ENCODE data around the gene CLEC1A.

The CLEC1A gene

GRCh38 chr12:10086387-10086786 is 12.4 kb downstream of the CLEC1A start:
- H3K27me3 Mint-ChIP-seq, result no peaks in the 10 kb centered on the region
- H3K4me3 Mint-ChIP-seq, result no peak overlapping the region
- ATAC-seq (no peak), DNase-seq (no peak)
- H3K9me3 Mint-ChIP-seq, result peaks cover 18% of the 10 kb centered on the region
- H3K27ac Mint-ChIP-seq, result no peak overlapping the region
- H3K36me3 Mint-ChIP-seq (ENCODE audit: low read depth), result peaks cover 6% of the 10 kb centered on the region
- peaks cover 3% of the 10 kb centered on the region for H3K4me1 Mint-ChIP-seq

- H3K27ac Mint-ChIP-seq, result no peak overlapping the region
- no peaks in the 10 kb centered on the region for H3K4me1 Mint-ChIP-seq
- no peak for DNase-seq
These were observed 14.1 kb downstream of the CLEC1A start for GRCh38 chr12:10084733-10085132.

GRCh38 chr12:10082117-10082874 is 16.5 kb downstream of the CLEC1A start:
- Mint-ChIP-seq H3K27me3 (peaks cover 6% of the 10 kb centered on the region), H3K36me3 (ENCODE audit: low read depth) (peaks cover 4% of the 10 kb centered on the region), H3K4me3 (no peak overlapping the region), H3K27ac (no peak overlapping the region), H3K9me3 (peaks cover 18% of the 10 kb centered on the region), H3K4me1 (no peaks in the 10 kb centered on the region)
- ATAC-seq (no peak), DNase-seq (no peak)

More at GRCh38 chr12:10084733-10085132, 14.1 kb downstream of the CLEC1A start:
- H3K36me3 Mint-ChIP-seq (ENCODE audit: low read depth), result peaks cover 4% of the 10 kb centered on the region
- peaks cover 18% of the 10 kb centered on the region for H3K9me3 Mint-ChIP-seq
- ATAC-seq, result no peak
- no peak overlapping the region for H3K4me3 Mint-ChIP-seq
- H3K27me3 Mint-ChIP-seq, result no peaks in the 10 kb centered on the region

GRCh38 chr12:10075451-10075850 is 23.3 kb downstream of the CLEC1A start:
- no peak overlapping the region for H3K27ac Mint-ChIP-seq
- peaks cover 8% of the 10 kb centered on the region for H3K27me3 Mint-ChIP-seq
- ATAC-seq (no peak), DNase-seq (no peak)
- no peaks in the 10 kb centered on the region for H3K4me1 Mint-ChIP-seq
- no peak overlapping the region for H3K4me3 Mint-ChIP-seq
- no peaks in the 10 kb centered on the region for H3K9me3 Mint-ChIP-seq
- H3K36me3 Mint-ChIP-seq (ENCODE audit: low read depth), result no peaks in the 10 kb centered on the region

- peaks cover 8% of the 10 kb centered on the region for H3K27me3 Mint-ChIP-seq
- H3K36me3 Mint-ChIP-seq (ENCODE audit: low read depth), result no peaks in the 10 kb centered on the region
- H3K9me3 Mint-ChIP-seq, result no peaks in the 10 kb centered on the region
These were observed 25.5 kb downstream of the CLEC1A start for GRCh38 chr12:10073261-10073660.

GRCh38 chr12:10072131-10072530 is 26.7 kb downstream of the CLEC1A start:
- no peaks in the 10 kb centered on the region for H3K9me3 Mint-ChIP-seq
- no peak overlapping the region for H3K27ac Mint-ChIP-seq
- H3K36me3 Mint-ChIP-seq (ENCODE audit: low read depth), result no peaks in the 10 kb centered on the region
- H3K27me3 Mint-ChIP-seq, result peaks cover 6% of the 10 kb centered on the region
- no peaks in the 10 kb centered on the region for H3K4me1 Mint-ChIP-seq
- no peak for ATAC-seq
- no peak for DNase-seq
- no peak overlapping the region for H3K4me3 Mint-ChIP-seq

More at GRCh38 chr12:10073261-10073660, 25.5 kb downstream of the CLEC1A start:
- Mint-ChIP-seq H3K27ac (no peak overlapping the region), H3K4me1 (no peaks in the 10 kb centered on the region), H3K4me3 (no peak overlapping the region)
- ATAC-seq (no peak), DNase-seq (no peak)

GRCh38 chr12:10070380-10070779 is 28.4 kb downstream of the CLEC1A start:
- Mint-ChIP-seq H3K27me3 (peaks cover 4% of the 10 kb centered on the region), H3K4me3 (no peak overlapping the region), H3K4me1 (no peaks in the 10 kb centered on the region), H3K27ac (no peak overlapping the region), H3K36me3 (ENCODE audit: low read depth) (no peaks in the 10 kb centered on the region), H3K9me3 (no peaks in the 10 kb centered on the region)
- ATAC-seq, result no peak
- DNase-seq, result no peak

GRCh38 chr12:10069976-10070375 is 28.8 kb downstream of the CLEC1A start:
- no peaks in the 10 kb centered on the region for H3K36me3 Mint-ChIP-seq (ENCODE audit: low read depth)
- no peaks in the 10 kb centered on the region for H3K4me1 Mint-ChIP-seq
- H3K4me3 Mint-ChIP-seq, result no peak overlapping the region
- ATAC-seq (no peak), DNase-seq (no peak)
- no peaks in the 10 kb centered on the region for H3K9me3 Mint-ChIP-seq
- no peak overlapping the region for H3K27ac Mint-ChIP-seq
- peaks cover 4% of the 10 kb centered on the region for H3K27me3 Mint-ChIP-seq

GRCh38 chr12:10069099-10069498 is 29.7 kb downstream of the CLEC1A start:
- Mint-ChIP-seq H3K27ac (no peak overlapping the region), H3K27me3 (peaks cover 4% of the 10 kb centered on the region)

GRCh38 chr12:10068644-10069043 is 30.1 kb downstream of the CLEC1A start:
- Mint-ChIP-seq H3K4me1 (no peaks in the 10 kb centered on the region), H3K4me3 (no peak overlapping the region), H3K36me3 (ENCODE audit: low read depth) (no peaks in the 10 kb centered on the region), H3K27me3 (peaks cover 4% of the 10 kb centered on the region), H3K27ac (no peak overlapping the region), H3K9me3 (no peaks in the 10 kb centered on the region)
- ATAC-seq, result no peak
- no peak for DNase-seq

More at GRCh38 chr12:10069099-10069498, 29.7 kb downstream of the CLEC1A start:
- H3K4me1 Mint-ChIP-seq, result no peaks in the 10 kb centered on the region
- ATAC-seq (no peak), DNase-seq (no peak)
- H3K36me3 Mint-ChIP-seq (ENCODE audit: low read depth), result no peaks in the 10 kb centered on the region
- H3K4me3 Mint-ChIP-seq, result no peak overlapping the region
- no peaks in the 10 kb centered on the region for H3K9me3 Mint-ChIP-seq

GRCh38 chr12:10067942-10068341 is 30.8 kb downstream of the CLEC1A start:
- no peak overlapping the region for H3K4me3 Mint-ChIP-seq
- DNase-seq (no peak), ATAC-seq (no peak)
- H3K36me3 Mint-ChIP-seq (ENCODE audit: low read depth), result no peaks in the 10 kb centered on the region
- peaks cover 4% of the 10 kb centered on the region for H3K27me3 Mint-ChIP-seq
- no peaks in the 10 kb centered on the region for H3K4me1 Mint-ChIP-seq
- H3K27ac Mint-ChIP-seq, result no peak overlapping the region
- no peaks in the 10 kb centered on the region for H3K9me3 Mint-ChIP-seq

- H3K36me3 Mint-ChIP-seq (ENCODE audit: low read depth), result no peaks in the 10 kb centered on the region
- DNase-seq (no peak), ATAC-seq (no peak)
- peaks cover 4% of the 10 kb centered on the region for H3K27me3 Mint-ChIP-seq
- no peaks in the 10 kb centered on the region for H3K4me1 Mint-ChIP-seq
- no peak overlapping the region for H3K27ac Mint-ChIP-seq
- no peak overlapping the region for H3K4me3 Mint-ChIP-seq
- no peaks in the 10 kb centered on the region for H3K9me3 Mint-ChIP-seq
These were observed 31.5 kb downstream of the CLEC1A start for GRCh38 chr12:10067264-10067663.

GRCh38 chr12:10065241-10065640 is 33.5 kb downstream of the CLEC1A start:
- no peaks in the 10 kb centered on the region for H3K9me3 Mint-ChIP-seq
- DNase-seq, result no peak
- ATAC-seq, result no peak
- no peaks in the 10 kb centered on the region for H3K36me3 Mint-ChIP-seq (ENCODE audit: low read depth)
- H3K27ac Mint-ChIP-seq, result no peak overlapping the region
- no peaks in the 10 kb centered on the region for H3K4me1 Mint-ChIP-seq
- peaks cover 4% of the 10 kb centered on the region for H3K27me3 Mint-ChIP-seq
- H3K4me3 Mint-ChIP-seq, result no peak overlapping the region

- Mint-ChIP-seq H3K27ac (no peak overlapping the region), H3K4me1 (no peaks in the 10 kb centered on the region), H3K9me3 (no peaks in the 10 kb centered on the region), H3K36me3 (ENCODE audit: low read depth) (no peaks in the 10 kb centered on the region), H3K27me3 (peaks cover 7% of the 10 kb centered on the region), H3K4me3 (no peak overlapping the region)
- DNase-seq (no peak), ATAC-seq (no peak)
These were observed 40.4 kb downstream of the CLEC1A start for GRCh38 chr12:10058387-10058786.

GRCh38 chr12:10052193-10052913 is 46.4 kb downstream of the CLEC1A start:
- Mint-ChIP-seq H3K4me3 (peak overlapping the region; percentile 0), H3K9me3 (no peaks in the 10 kb centered on the region), H3K4me1 (peaks cover 8% of the 10 kb centered on the region), H3K27ac (no peak overlapping the region), H3K27me3 (peaks cover 23% of the 10 kb centered on the region), H3K36me3 (ENCODE audit: low read depth) (no peaks in the 10 kb centered on the region)
- ATAC-seq (peak; percentile 40), DNase-seq (no peak)

Data from activated naive CD8-positive, alpha-beta T cell treated with anti-CD3 and anti-CD28 coated beads, Interleukin-2, amount 50 U/mL, for 24 hours (primary cell).